HFF-Myc (cell line): ENCODE measurements around the gene MLLT3.

Experiments
- DNase-seq: peaks from one replicate; pipeline ENCODE4 v3.0.0-alpha.2; 2011; ENCODE audit warnings: low read depth; ENCODE audit errors: extremely low read depth
- H3K4me3 ChIP-seq: replicated peaks from 2 replicates; pipeline ENCODE4 v1.5.1; 2011; ENCODE audit warnings: low read depth, mild to moderate bottlenecking, control low read depth, low read length
- TF ChIP-seq, protein P1 (sequence below): IDR thresholded peaks from 2 replicates; pipeline ENCODE4 v1.5.1; 2012; ENCODE audit warnings: mild to moderate bottlenecking, low read depth, low read length, control low read depth; ENCODE audit errors: missing control alignments

The MLLT3 gene

DNA sequence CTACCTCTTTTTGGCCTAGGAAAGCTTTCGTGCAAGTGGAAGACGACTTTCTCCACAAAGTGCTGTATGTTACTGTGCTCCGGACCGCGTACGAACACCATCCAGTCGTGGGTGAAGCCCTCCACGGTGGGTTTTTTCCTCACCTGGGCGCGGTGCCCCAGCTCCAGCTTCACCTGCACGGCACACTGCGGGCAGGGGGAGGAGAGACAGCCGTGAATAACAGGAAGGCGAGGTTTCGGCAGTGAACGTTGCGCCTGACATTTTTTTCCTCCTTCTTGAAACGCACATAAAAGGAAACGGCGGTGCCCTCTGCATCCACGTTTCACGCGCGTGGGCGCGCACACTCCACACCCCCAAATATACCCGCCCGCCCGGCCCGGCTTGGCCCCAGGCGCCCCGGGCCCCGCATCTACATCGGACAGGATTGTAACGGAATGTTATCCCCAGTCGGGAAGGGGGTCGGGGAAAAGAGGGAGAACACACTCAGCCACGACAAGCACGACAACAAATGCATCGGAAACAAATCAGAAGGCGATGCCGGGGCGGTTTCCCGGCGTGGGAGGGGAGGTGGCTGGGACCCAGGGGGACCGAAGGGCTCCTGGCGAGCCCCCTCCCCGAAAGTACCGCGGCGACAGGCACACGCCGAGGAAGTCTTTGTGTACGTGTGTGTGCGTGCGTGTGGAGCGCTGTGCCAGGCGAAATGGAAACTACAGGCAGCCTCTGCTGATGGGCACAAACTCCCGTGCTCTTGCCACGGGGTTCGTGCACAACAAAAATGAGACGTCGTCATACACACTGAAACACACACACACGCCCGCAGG lies 1.4 kb downstream of the MLLT3 start:
- TF ChIP-seq, protein P1, sequence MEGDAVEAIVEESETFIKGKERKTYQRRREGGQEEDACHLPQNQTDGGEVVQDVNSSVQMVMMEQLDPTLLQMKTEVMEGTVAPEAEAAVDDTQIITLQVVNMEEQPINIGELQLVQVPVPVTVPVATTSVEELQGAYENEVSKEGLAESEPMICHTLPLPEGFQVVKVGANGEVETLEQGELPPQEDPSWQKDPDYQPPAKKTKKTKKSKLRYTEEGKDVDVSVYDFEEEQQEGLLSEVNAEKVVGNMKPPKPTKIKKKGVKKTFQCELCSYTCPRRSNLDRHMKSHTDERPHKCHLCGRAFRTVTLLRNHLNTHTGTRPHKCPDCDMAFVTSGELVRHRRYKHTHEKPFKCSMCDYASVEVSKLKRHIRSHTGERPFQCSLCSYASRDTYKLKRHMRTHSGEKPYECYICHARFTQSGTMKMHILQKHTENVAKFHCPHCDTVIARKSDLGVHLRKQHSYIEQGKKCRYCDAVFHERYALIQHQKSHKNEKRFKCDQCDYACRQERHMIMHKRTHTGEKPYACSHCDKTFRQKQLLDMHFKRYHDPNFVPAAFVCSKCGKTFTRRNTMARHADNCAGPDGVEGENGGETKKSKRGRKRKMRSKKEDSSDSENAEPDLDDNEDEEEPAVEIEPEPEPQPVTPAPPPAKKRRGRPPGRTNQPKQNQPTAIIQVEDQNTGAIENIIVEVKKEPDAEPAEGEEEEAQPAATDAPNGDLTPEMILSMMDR, result no peak
- peak overlapping the region; percentile 91 for H3K4me3 ChIP-seq
- DNase-seq, result no peak

DNA sequence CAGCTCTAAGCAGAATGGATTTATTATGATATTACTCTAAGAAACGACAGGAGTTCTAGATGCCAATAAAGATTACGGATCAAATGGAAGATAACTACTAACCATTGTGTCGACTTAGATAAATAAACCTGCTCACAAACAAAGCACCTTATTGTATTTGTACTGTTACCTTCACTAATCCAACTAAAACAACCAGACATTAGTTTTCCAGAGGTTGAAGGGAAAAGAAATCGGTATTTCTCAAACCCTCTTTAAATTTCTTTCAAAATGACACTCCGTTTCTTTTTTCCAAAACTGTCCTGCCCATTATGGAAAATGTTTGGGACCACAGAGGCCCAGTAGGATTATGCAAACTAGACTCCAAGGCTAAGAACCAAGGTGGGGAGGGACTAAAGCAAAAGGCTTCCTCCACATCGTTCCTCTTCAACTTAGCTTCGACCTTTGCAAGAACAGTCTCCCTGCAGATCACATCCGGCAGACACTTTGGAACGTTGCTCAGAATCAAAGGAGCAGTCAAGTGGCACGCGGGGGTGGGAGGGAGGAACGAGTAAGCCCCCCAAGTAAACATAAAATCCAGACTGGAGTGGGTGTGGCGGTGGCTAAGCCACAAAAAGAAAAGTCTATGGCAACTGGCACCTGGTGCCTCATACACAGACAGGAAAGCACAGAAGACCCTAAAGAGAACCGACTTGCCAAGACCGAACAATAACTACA lies 2.7 kb downstream of the MLLT3 start:
- peak overlapping the region; percentile 91 for H3K4me3 ChIP-seq
- TF ChIP-seq, protein P1, result no peak
- DNase-seq, result no peak

DNA sequence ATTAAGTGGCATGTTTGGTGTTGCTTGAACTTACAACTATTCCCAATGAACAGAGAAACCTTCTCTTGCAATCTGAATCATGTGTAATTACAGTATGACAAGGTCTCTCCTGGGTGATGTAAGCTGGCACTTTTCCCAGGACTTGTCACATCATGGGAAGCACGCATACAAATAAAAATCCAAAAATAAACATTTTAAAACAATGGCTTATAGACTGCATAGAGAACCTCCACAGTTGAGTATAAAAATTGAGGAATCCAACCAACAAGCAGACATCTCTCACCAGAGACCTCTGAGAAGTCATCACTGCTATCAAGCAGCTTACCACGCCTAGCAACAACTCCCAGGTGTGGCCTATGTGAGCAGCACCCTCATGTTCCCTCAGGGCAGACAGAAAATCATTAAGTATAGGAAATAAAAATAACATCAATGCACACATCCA lies 3.9 kb downstream of the MLLT3 start:
- TF ChIP-seq, protein P1, result no peak
- no peak for DNase-seq
- no peak overlapping the region for H3K4me3 ChIP-seq

DNA sequence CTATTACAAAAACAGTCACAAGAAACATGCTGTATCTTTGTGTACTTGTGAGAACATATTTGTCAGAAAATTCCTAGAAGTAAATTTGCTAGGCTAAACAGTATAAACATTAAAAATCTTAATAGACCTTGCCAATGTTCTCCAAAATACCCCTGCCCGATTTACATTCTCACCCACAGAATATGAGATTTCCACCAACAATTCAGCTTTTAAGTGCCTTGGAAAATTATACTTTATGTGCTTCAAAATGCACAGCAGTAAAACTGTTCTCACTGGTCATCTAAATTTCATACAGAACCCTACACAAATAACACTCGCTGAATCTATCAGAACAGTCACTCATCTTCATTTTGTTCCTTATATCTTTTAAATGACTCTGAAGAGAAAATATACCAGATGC lies 5.5 kb downstream of the MLLT3 start:
- no peak overlapping the region for H3K4me3 ChIP-seq
- DNase-seq, result no peak
- TF ChIP-seq, protein P1, result no peak

DNA sequence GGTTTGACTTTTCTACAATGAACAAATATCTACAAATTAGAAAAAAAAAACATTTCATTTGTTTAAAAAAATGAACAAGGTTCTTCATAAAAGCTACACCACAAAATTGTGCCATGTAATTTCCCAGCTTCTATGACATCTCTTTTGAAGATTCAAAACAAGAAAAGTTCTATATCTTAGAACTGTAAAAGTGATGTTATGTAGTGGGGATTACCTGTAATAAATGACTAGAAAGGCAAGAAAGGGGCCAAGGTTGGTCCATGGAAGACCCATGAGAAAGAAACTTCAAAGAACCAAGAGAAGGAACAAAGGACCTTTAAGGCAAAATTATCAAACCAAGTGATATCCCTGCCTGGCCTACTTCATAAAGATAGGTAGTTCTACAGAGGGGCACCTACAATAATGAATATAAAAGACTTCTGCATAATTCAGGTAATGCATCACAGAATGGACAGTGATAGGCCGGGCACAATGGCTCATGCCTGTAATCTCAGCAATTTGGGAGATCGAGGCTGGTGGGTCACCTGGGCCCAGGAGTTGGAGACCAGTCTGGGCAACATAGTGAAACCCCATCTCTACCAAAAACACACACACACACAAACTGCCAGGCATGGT lies 7.6 kb downstream of the MLLT3 start:
- TF ChIP-seq, protein P1, result no peak
- H3K4me3 ChIP-seq, result no peak overlapping the region
- DNase-seq, result no peak

DNA sequence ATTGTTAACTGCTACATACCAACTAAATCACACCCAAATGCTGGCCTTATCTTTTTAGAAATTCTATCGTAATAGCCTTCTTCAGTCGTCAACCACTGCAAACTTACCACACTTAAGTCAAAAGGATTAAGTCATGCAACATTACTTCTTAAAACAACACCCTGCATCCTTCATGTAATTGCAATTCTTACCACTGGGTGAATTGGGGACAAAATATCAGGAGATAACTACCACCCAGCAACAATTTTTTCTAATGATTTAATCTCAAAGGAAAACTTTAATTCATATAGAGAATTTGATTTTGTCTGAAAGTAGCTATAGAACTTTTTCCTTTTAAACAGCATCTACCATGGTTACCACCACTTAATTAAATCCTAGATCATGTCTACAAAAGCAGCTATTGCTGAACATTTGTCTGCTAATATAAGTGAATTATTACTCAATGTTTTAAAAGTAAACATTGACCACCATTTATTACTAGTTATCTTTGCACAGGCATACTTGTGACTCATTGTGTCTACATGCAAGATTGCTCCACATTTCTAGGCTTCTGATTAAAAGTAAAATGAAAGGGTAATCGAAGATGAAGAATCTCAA lies 10.5 kb downstream of the MLLT3 start:
- no peak overlapping the region for H3K4me3 ChIP-seq
- TF ChIP-seq, protein P1, result peak; percentile 13
- DNase-seq, result no peak
